HL-60 (cell line): ENCODE results near the gene SOBP.

Experiments
- DNase-seq, 2 experiments: peaks; one replicate each; pipeline ENCODE4 v3.0.0-alpha.2; 2010 to 2020; ENCODE audit warnings: low read depth in 1 of 2, low spot score in 1 of 2
- H3K27ac ChIP-seq: fragments of 250-450 bp; sonication (Bioruptor Pico); replicated peaks from 2 replicates; pipeline ENCODE4 v1.5.1; 2020; ENCODE audit warnings: mild to moderate bottlenecking, moderate library complexity
- H3K27me3 ChIP-seq: fragments of 250-450 bp; sonication (Bioruptor Pico); 2 replicates; pipeline ENCODE4 v1.5.1; 2021; ENCODE audit warnings: mild to moderate bottlenecking, moderate library complexity; ENCODE audit not compliant: insufficient read depth, poor library complexity, severe bottlenecking
- H3K4me3 ChIP-seq: replicated peaks from 2 replicates; pipeline ENCODE4 v1.5.1; 2011; ENCODE audit warnings: mild to moderate bottlenecking, control low read depth, low read length; ENCODE audit not compliant: insufficient read depth
- CTCF ChIP-seq: IDR thresholded peaks from one replicate; pipeline ENCODE4 v1.5.1; 2011; ENCODE audit warnings: low read length, control low read depth, inconsistent platforms; ENCODE audit not compliant: insufficient read depth
- GABPA ChIP-seq: IDR thresholded peaks from 2 replicates; pipeline ENCODE4 v1.6.1; 2012; ENCODE audit warnings: low read depth
- POLR2AphosphoS5 ChIP-seq: IDR thresholded peaks from 2 replicates; pipeline ENCODE4 v1.6.1; 2012; ENCODE audit warnings: low read depth
- SPI1 ChIP-seq: IDR thresholded peaks from 2 replicates; pipeline ENCODE4 v1.6.1; 2012; ENCODE audit warnings: low read depth, mild to moderate bottlenecking, borderline replicate concordance
- TF ChIP-seq, protein P1 (sequence below): IDR thresholded peaks from 2 replicates; pipeline ENCODE4 v1.6.1; 2012; ENCODE audit warnings: low read depth; ENCODE audit not compliant: insufficient replicate concordance

The SOBP gene

DNA sequence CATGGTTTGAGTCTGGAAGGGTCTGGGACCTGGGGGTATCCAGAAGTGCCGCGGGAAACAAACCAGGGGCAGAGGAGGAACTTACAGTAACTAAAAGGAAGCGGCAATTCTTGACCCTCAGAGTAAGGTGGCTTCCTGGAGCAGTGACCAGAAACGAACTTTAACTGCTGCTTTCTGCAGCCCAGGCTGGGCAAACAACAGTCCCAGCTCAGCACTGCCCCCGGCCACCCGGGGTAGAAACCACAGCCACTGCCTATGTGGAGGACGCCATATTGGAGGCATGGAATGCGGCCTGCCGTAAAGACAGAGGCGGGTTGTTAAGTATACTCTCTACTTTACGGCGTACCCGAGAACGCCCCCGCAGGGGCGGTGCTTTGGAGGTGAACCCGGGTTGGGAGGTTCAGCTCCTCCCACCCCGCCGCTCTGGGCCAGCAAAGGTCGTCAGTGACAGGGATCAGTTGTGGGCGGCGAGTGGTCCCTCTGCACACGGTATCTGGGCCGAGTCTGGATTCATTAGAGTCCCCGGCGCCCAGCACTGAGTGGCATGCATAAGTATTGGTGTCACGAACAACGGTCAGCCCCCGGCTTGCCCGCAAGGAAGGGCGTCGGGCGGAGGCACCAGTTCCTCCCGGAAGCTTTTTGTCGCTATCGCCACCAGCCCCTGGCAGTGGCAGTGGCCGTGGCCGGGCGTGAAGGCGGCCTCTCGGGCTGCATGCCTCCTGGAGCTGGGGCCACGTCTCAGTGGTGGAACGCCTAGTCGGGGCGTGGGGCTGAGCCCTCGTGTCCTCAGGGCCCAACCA lies 30.4 kb upstream of the SOBP start, which contains the start of gene PDSS2:
PDSS2 (minus strand) TSS at position 282 of the 800 bp plus-strand sequence; CDS start at position 3, 279 bp downstream.
- peak; percentile 92 to 99 for DNase-seq
- Histone ChIP-seq H3K27ac (peak within 1 kb of the TSS; percentile 93), H3K4me3 (peak within 1 kb of the TSS; percentile 97), H3K27me3 (no peaks in the 10 kb centered on the region)
- TF ChIP-seq SPI1 (peak; percentile 61; the same call in 1 of the 2 replicates), POLR2AphosphoS5 (peak; percentile 90), GABPA (peak; percentile 48; the same call in 1 of the 2 replicates), CTCF (peak; percentile 36)
- TF ChIP-seq, protein P1, sequence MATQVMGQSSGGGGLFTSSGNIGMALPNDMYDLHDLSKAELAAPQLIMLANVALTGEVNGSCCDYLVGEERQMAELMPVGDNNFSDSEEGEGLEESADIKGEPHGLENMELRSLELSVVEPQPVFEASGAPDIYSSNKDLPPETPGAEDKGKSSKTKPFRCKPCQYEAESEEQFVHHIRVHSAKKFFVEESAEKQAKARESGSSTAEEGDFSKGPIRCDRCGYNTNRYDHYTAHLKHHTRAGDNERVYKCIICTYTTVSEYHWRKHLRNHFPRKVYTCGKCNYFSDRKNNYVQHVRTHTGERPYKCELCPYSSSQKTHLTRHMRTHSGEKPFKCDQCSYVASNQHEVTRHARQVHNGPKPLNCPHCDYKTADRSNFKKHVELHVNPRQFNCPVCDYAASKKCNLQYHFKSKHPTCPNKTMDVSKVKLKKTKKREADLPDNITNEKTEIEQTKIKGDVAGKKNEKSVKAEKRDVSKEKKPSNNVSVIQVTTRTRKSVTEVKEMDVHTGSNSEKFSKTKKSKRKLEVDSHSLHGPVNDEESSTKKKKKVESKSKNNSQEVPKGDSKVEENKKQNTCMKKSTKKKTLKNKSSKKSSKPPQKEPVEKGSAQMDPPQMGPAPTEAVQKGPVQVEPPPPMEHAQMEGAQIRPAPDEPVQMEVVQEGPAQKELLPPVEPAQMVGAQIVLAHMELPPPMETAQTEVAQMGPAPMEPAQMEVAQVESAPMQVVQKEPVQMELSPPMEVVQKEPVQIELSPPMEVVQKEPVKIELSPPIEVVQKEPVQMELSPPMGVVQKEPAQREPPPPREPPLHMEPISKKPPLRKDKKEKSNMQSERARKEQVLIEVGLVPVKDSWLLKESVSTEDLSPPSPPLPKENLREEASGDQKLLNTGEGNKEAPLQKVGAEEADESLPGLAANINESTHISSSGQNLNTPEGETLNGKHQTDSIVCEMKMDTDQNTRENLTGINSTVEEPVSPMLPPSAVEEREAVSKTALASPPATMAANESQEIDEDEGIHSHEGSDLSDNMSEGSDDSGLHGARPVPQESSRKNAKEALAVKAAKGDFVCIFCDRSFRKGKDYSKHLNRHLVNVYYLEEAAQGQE, result peak; percentile 59

GRCh38 chr6:107460083-107460631 lies 29.8 kb upstream of the SOBP start:
- DNase-seq, result peak in 1 of 2 experiments; percentile 73
- Histone ChIP-seq H3K27me3 (no peaks in the 10 kb centered on the region), H3K27ac (peak overlapping the region; percentile 93), H3K4me3 (peak overlapping the region; percentile 97)
- TF ChIP-seq POLR2AphosphoS5 (no peak; the same call in 1 of the 2 replicates), GABPA (no peak)

- H3K27ac ChIP-seq, result no peak overlapping the region
- no peak for TF ChIP-seq CTCF
- TF ChIP-seq GABPA, result no peak
- TF ChIP-seq, protein P1, result no peak
- no peak for TF ChIP-seq POLR2AphosphoS5
- no peak for TF ChIP-seq SPI1
These were observed 23.9 kb upstream of the SOBP start for GRCh38 chr6:107466062-107466461.

GRCh38 chr6:107470364-107470763 lies 19.6 kb upstream of the SOBP start:
- Histone ChIP-seq H3K27me3 (no peaks in the 10 kb centered on the region), H3K27ac (no peak overlapping the region), H3K4me3 (no peak overlapping the region)
- DNase-seq, result no peak
- TF ChIP-seq SPI1, result no peak
- no peak for TF ChIP-seq POLR2AphosphoS5
- TF ChIP-seq CTCF, result no peak
- TF ChIP-seq, protein P1, result no peak
- no peak for TF ChIP-seq GABPA

More at GRCh38 chr6:107466062-107466461, 23.9 kb upstream of the SOBP start:
- Histone ChIP-seq H3K4me3 (no peak overlapping the region), H3K27me3 (no peaks in the 10 kb centered on the region)
- no peak for DNase-seq
